Measurements from ENCODE around the gene TBCD. TPM values are rescaled to one million over a fixed set of nuclear protein-coding genes. Genes with fewer than 3 reads are reported as not detected.

The TBCD gene
- total RNA-seq, 1 donor from 2014 or later: 156 TPM

DNA sequence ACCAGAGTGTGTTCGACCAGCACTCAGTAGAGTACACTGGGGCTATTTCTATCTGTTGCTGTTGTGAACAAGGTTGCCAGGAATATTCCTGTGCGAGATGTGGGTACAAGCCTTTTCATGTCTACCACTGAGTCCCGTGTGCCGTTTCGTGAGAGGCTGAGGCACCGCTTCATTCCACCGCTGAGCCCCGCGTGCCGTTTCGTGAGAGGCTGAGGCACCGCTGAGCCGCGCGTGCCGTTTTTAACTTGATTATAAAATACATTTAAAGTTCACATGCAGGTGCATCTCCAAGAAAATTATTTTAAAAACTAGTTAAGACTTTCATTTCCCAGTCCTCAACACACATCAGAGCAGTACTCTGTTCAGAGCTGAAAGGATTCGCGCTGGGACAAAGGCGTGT lies 166.6 kb downstream of the TBCD start:
- H3K4me3 ChIP-seq: no peak overlapping the region
- no peak for DNase-seq (ENCODE audit: low spot score in 2 of 2)
- TF ChIP-seq, protein P1, sequence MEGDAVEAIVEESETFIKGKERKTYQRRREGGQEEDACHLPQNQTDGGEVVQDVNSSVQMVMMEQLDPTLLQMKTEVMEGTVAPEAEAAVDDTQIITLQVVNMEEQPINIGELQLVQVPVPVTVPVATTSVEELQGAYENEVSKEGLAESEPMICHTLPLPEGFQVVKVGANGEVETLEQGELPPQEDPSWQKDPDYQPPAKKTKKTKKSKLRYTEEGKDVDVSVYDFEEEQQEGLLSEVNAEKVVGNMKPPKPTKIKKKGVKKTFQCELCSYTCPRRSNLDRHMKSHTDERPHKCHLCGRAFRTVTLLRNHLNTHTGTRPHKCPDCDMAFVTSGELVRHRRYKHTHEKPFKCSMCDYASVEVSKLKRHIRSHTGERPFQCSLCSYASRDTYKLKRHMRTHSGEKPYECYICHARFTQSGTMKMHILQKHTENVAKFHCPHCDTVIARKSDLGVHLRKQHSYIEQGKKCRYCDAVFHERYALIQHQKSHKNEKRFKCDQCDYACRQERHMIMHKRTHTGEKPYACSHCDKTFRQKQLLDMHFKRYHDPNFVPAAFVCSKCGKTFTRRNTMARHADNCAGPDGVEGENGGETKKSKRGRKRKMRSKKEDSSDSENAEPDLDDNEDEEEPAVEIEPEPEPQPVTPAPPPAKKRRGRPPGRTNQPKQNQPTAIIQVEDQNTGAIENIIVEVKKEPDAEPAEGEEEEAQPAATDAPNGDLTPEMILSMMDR (IDR thresholded peaks at IDR 0.05): no peak
- intact Hi-C loops (cut with DNase I): loop anchor here (5.0 kb wide), 2 partner anchors 41 to 136 kb away; no protein-coding TSS in a partner anchor
- H3K9me3 ChIP-seq: no peaks in the 10 kb centered on the region
- no peak overlapping the region for H3K27ac ChIP-seq
- H3K4me1 ChIP-seq: no peaks in the 10 kb centered on the region
- H3K27me3 ChIP-seq: no peaks in the 10 kb centered on the region
- H3K36me3 ChIP-seq: peaks cover 6 to 14% of the 10 kb centered on the region in 2 donors

GRCh38 chr17:82920150-82920549 lies 168.3 kb downstream of the TBCD start:
- Histone ChIP-seq H3K4me3 (no peak overlapping the region), H3K27ac (no peak overlapping the region), H3K4me1 (no peaks in the 10 kb centered on the region), H3K9me3 (no peaks in the 10 kb centered on the region), H3K27me3 (no peaks in the 10 kb centered on the region), H3K36me3 (peaks cover 13 to 25% of the 10 kb centered on the region in 2 donors)
- no peak for DNase-seq (ENCODE audit: low spot score in 2 of 2)
- intact Hi-C loops (cut with DNase I): no loop called here
- TF ChIP-seq, protein P1 (IDR thresholded peaks at IDR 0.05): no peak

DNA sequence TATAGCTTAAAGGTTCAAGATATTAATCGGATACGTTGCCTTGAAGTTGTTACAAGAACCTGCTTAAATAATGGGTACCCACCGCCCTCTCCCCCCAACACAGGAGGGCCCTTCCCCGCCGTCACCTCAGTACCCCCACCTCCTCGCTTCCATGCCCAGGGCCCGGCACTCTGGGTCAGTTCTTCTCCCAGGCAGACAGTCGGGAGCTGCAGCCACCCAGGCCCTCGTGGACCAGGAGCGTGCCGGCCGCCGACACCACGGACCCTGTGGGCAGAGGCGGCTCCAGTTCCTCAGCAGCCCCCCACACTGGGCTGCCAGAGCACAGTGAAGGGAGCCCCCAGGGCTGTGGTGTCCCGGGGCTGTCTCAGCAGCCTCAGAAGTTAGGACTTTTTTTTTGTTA lies 168.8 kb downstream of the TBCD start:
- no peaks in the 10 kb centered on the region for H3K9me3 ChIP-seq
- intact Hi-C loops (cut with DNase I): no loop called here
- no peak overlapping the region for H3K4me3 ChIP-seq
- peaks cover 19 to 26% of the 10 kb centered on the region in 2 donors for H3K36me3 ChIP-seq
- H3K27me3 ChIP-seq: no peaks in the 10 kb centered on the region
- H3K4me1 ChIP-seq: no peaks in the 10 kb centered on the region
- H3K27ac ChIP-seq: no peak overlapping the region
- DNase-seq (ENCODE audit: low spot score in 2 of 2): no peak
- TF ChIP-seq, protein P1 (IDR thresholded peaks at IDR 0.05): no peak

- DNase-seq (ENCODE audit: low spot score in 2 of 2): no peak
- Histone ChIP-seq H3K36me3 (peaks cover 24 to 30% of the 10 kb centered on the region in 2 donors), H3K4me3 (no peak overlapping the region), H3K27ac (no peak overlapping the region), H3K4me1 (no peaks in the 10 kb centered on the region), H3K9me3 (no peaks in the 10 kb centered on the region), H3K27me3 (no peaks in the 10 kb centered on the region)
- intact Hi-C loops (cut with DNase I): no loop called here
- TF ChIP-seq, protein P1 (IDR thresholded peaks at IDR 0.05): no peak
Measured at GRCh38 chr17:82921426-82921825, 169.6 kb downstream of the TBCD start.

- no peaks in the 10 kb centered on the region for H3K9me3 ChIP-seq
- no peaks in the 10 kb centered on the region for H3K27me3 ChIP-seq
- H3K4me1 ChIP-seq: no peaks in the 10 kb centered on the region
- no peak overlapping the region for H3K4me3 ChIP-seq
- no peak for DNase-seq (ENCODE audit: low spot score in 2 of 2)
- TF ChIP-seq, protein P1 (IDR thresholded peaks at IDR 0.05): no peak
- no peak overlapping the region for H3K27ac ChIP-seq
- intact Hi-C loops (cut with DNase I): no loop called here
- H3K36me3 ChIP-seq: peaks cover 36 to 43% of the 10 kb centered on the region in 2 donors
Measured at GRCh38 chr17:82922646-82923045, 170.8 kb downstream of the TBCD start.

Measured in ascending aorta (tissue), 2 donors.